Panc1 (cell line): ENCODE results near the gene CFAP300. TPM values are rescaled to one million over a fixed set of nuclear protein-coding genes. Genes with fewer than 3 reads are reported as not detected.

Experiments used
- ATAC-seq: fragments of 200-7000 bp; cut with Tn5 transposase; 2 replicates; pipeline ENCODE4 v1.9.1; 2020; ENCODE audit warnings: mild to moderate bottlenecking, moderate library complexity
- BruUV-seq: library from RNA; stranded (reverse); fragments of 400-500 nt; replicated peaks from 2 replicates; lab custom pipeline; 2021; lab: Mats Ljungman, UMichigan
- CTCF ChIA-PET: fragments of 300-600 bp; sonication (Branson Sonifier 250); formaldehyde crosslinking; loops from one replicate; lab custom pipeline; 2022; ENCODE audit warnings: antibody characterized with exemption; lab: Charles Lee
- POLR2A ChIA-PET: fragments of 300-600 bp; sonication (Branson Sonifier 250); formaldehyde crosslinking; loops from one replicate; lab custom pipeline; 2022; ENCODE audit warnings: antibody characterized with exemption; lab: Charles Lee
- DNase-seq: peaks from one replicate; pipeline ENCODE4 v3.0.0-alpha.2; 2010; ENCODE audit warnings: low read depth, low spot score
- H3K27ac ChIP-seq: 2 replicates; pipeline ENCODE4 v1.5.1; 2011; ENCODE audit warnings: mild to moderate bottlenecking, low read length, inconsistent platforms
- H3K27me3 ChIP-seq: fragments of 200-500 bp; sonication (Bioruptor generic); 2 replicates; pipeline ENCODE4 v1.6.0; 2014; ENCODE audit warnings: low read length, inconsistent platforms; ENCODE audit not compliant: control insufficient read depth, insufficient read depth
- H3K36me3 ChIP-seq: fragments of 200-500 bp; sonication (Bioruptor generic); 2 replicates; pipeline ENCODE4 v1.5.1; 2014; ENCODE audit warnings: inconsistent platforms, mild to moderate bottlenecking, low read length, moderate library complexity; ENCODE audit not compliant: control insufficient read depth, insufficient read depth
- H3K4me1 ChIP-seq: 2 replicates; pipeline ENCODE4 v1.5.1; 2011; ENCODE audit warnings: inconsistent platforms, mild to moderate bottlenecking, low read length, moderate library complexity; ENCODE audit not compliant: control insufficient read depth, insufficient read depth
- H3K4me3 ChIP-seq, 2 experiments: 2 replicates each; pipeline ENCODE4 v1.5.1; 2011 to 2012; ENCODE audit warnings: low read depth in 2 of 2, low read length in 2 of 2, mild to moderate bottlenecking in 2 of 2, inconsistent platforms in 1 of 2, moderate library complexity in 1 of 2
- H3K9me3 ChIP-seq: fragments of 200-500 bp; sonication (Bioruptor generic); 2 replicates; pipeline ENCODE4 v1.5.1; 2014; ENCODE audit warnings: low read depth, mild to moderate bottlenecking, inconsistent platforms, low read length, moderate library complexity; ENCODE audit not compliant: control insufficient read depth, insufficient read depth
- POLR2AphosphoS5 ChIP-seq: IDR thresholded peaks from 2 replicates; pipeline ENCODE4 v1.6.1; 2012; ENCODE audit warnings: mild to moderate bottlenecking, low read depth, low read length, moderate library complexity
- SIN3A ChIP-seq: IDR thresholded peaks from 2 replicates; pipeline ENCODE4 v1.6.1; 2012; ENCODE audit warnings: low read depth, mild to moderate bottlenecking, low read length, moderate library complexity, borderline replicate concordance; ENCODE audit not compliant: insufficient read depth
- TCF7L2 ChIP-seq: IDR thresholded peaks from 2 replicates; pipeline ENCODE4 v1.6.1; 2011; ENCODE audit warnings: mild to moderate bottlenecking, low read depth, low read length, inconsistent platforms
- in situ Hi-C: cut with HindIII; loops from 2 replicates; pipeline ENCODE4 v1.10.0; 2016; ENCODE audit warnings: low sequenced_read_pairs, low pct_unique_long_range_greater_than_20kb
- intact Hi-C: fragments of 100-400 bp; cut with micrococcal nuclease; formaldehyde crosslinking; loops from one replicate; pipeline ENCODE4 v1.10.0; 2022; ENCODE audit not compliant: unreplicated experiment
- total RNA-seq: library from RNA; stranded (reverse); gene quantifications from one replicate; pipeline ENCODE4 v1.2.1, GENCODE V29; 2021; ENCODE audit not compliant: unreplicated experiment
- TF ChIP-seq, protein P1 (sequence below), 2 experiments: IDR thresholded peaks; 2 replicates each; pipeline ENCODE4 v1.6.1; 2011 to 2012; ENCODE audit warnings: low read depth in 2 of 2, control low read depth in 1 of 2, low read length in 1 of 2, mild to moderate bottlenecking in 1 of 2, moderate library complexity in 1 of 2; ENCODE audit not compliant: insufficient read depth in 1 of 2
- TF ChIP-seq, protein P2 (sequence below): fragments of 450-650 bp; IDR thresholded peaks from 2 replicates; pipeline ENCODE4 v1.5.1; 2017; ENCODE audit warnings: mild to moderate bottlenecking

Gene CFAP300
- total RNA-seq, 1 experiment from 2014 or later = 6.4 TPM

DNA sequence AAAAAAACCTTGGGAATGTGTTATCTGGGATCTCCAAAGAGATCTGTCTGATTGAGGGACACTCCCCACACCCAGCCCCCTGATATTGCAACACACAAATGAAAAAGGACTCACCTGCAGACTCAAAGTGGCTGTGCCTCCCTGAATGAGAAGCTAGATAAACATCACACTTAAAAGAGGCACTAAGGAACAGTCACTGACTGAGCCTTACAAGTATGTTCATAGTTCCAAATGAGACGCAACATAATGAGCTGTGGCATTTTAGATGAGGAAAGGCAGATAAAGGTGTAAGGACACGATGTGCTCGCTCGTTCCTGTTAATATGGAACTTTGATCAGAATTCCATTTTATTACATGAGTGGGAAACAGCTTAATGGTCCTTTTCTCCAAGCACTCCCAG lies 21.0 kb upstream of the CFAP300 start:
- in situ Hi-C loops = no loop called here
- intact Hi-C loops = no loop called here
- DNase-seq = no peak
- TF ChIP-seq, protein P1, sequence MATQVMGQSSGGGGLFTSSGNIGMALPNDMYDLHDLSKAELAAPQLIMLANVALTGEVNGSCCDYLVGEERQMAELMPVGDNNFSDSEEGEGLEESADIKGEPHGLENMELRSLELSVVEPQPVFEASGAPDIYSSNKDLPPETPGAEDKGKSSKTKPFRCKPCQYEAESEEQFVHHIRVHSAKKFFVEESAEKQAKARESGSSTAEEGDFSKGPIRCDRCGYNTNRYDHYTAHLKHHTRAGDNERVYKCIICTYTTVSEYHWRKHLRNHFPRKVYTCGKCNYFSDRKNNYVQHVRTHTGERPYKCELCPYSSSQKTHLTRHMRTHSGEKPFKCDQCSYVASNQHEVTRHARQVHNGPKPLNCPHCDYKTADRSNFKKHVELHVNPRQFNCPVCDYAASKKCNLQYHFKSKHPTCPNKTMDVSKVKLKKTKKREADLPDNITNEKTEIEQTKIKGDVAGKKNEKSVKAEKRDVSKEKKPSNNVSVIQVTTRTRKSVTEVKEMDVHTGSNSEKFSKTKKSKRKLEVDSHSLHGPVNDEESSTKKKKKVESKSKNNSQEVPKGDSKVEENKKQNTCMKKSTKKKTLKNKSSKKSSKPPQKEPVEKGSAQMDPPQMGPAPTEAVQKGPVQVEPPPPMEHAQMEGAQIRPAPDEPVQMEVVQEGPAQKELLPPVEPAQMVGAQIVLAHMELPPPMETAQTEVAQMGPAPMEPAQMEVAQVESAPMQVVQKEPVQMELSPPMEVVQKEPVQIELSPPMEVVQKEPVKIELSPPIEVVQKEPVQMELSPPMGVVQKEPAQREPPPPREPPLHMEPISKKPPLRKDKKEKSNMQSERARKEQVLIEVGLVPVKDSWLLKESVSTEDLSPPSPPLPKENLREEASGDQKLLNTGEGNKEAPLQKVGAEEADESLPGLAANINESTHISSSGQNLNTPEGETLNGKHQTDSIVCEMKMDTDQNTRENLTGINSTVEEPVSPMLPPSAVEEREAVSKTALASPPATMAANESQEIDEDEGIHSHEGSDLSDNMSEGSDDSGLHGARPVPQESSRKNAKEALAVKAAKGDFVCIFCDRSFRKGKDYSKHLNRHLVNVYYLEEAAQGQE (IDR thresholded peaks at IDR 0.05; ENCODE audit: insufficient read depth in 1 of 2, low read depth in 2 of 2, low read length in 1 of 2) = no peak
- no peak for TF ChIP-seq POLR2AphosphoS5
- no peak for TF ChIP-seq TCF7L2
- TF ChIP-seq SIN3A = no peak
- TF ChIP-seq, protein P2, sequence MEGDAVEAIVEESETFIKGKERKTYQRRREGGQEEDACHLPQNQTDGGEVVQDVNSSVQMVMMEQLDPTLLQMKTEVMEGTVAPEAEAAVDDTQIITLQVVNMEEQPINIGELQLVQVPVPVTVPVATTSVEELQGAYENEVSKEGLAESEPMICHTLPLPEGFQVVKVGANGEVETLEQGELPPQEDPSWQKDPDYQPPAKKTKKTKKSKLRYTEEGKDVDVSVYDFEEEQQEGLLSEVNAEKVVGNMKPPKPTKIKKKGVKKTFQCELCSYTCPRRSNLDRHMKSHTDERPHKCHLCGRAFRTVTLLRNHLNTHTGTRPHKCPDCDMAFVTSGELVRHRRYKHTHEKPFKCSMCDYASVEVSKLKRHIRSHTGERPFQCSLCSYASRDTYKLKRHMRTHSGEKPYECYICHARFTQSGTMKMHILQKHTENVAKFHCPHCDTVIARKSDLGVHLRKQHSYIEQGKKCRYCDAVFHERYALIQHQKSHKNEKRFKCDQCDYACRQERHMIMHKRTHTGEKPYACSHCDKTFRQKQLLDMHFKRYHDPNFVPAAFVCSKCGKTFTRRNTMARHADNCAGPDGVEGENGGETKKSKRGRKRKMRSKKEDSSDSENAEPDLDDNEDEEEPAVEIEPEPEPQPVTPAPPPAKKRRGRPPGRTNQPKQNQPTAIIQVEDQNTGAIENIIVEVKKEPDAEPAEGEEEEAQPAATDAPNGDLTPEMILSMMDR = no peak
- H3K4me1 ChIP-seq = peaks cover 3% of the 10 kb centered on the region; the same call in 1 of the 2 replicates
- H3K9me3 ChIP-seq = no peaks in the 10 kb centered on the region
- no peaks in the 10 kb centered on the region for H3K27me3 ChIP-seq
- ChIA-PET CTCF (interaction anchor here (0.5 kb wide), 1 partner anchor 136 kb away, joined by 4 read pairs; no protein-coding TSS in a partner anchor), POLR2A (interaction anchor here (0.5 kb wide), 1 partner anchor 44 kb away, joined by 3 read pairs; no protein-coding TSS in a partner anchor)
- H3K36me3 ChIP-seq = no peaks in the 10 kb centered on the region
- H3K4me3 ChIP-seq = no peak overlapping the region
- no peak for ATAC-seq
- no peak overlapping the region for H3K27ac ChIP-seq
- BruUV-seq = no TSS peak

DNA sequence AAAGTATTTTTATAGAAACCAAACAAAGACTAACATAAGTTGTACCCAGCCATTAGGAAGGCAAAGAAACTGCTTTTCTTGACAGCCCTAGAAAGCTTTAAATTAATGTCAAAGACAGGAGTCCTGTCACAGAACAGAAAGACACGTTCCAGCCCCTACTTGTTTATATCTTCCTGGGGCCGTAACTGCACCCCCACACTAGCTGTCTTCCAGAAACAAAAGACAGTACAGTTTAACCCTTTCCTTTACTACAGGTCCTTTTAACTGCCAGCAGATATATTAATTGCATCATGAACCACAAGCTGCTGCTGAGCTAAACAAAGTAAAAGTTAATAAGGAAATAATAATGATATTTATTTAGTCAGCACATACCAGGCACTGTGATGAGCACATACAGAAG lies 20.3 kb upstream of the CFAP300 start:
- Histone ChIP-seq H3K27me3 (no peaks in the 10 kb centered on the region), H3K9me3 (no peaks in the 10 kb centered on the region), H3K4me3 (no peak overlapping the region), H3K4me1 (peaks cover 3% of the 10 kb centered on the region; the same call in 1 of the 2 replicates), H3K36me3 (no peaks in the 10 kb centered on the region), H3K27ac (no peak overlapping the region)
- ChIA-PET CTCF (no interaction called here), POLR2A (interaction anchor here (0.5 to 1.4 kb wide), 2 partner anchors 20 to 44 kb away, joined by 3 read pairs; partner anchors contain the start of gene CFAP300)
- no TSS peak for BruUV-seq
- intact Hi-C loops (no loop called here), in situ Hi-C loops (no loop called here)
- ATAC-seq = no peak
- DNase-seq = no peak
- no peak for TF ChIP-seq SIN3A
- no peak for TF ChIP-seq TCF7L2
- TF ChIP-seq POLR2AphosphoS5 = no peak
- TF ChIP-seq, protein P1 (IDR thresholded peaks at IDR 0.05; ENCODE audit: insufficient read depth in 1 of 2, low read depth in 2 of 2, low read length in 1 of 2) = no peak
- TF ChIP-seq, protein P2 = no peak
